PC-3 (cell line): ENCODE measurements around the gene CLIP3. TPM values are rescaled to one million over a fixed set of nuclear protein-coding genes. Genes with fewer than 3 reads are reported as not detected.

ENCODE experiments used
- ATAC-seq: fragments of 200-7000 bp; cut with Tn5 transposase; 2 replicates; pipeline ENCODE4 v1.9.1; 2020; ENCODE audit warnings: mild to moderate bottlenecking, moderate library complexity
- BruUV-seq: library from RNA; stranded (reverse); fragments of 400-500 nt; replicated peaks from 2 replicates; lab custom pipeline; 2021; lab: Mats Ljungman, UMichigan
- CTCF ChIA-PET: fragments of 300-600 bp; sonication (Branson Sonifier 250); formaldehyde crosslinking; loops from one replicate; lab custom pipeline; 2022; ENCODE audit warnings: antibody characterized with exemption; lab: Charles Lee
- POLR2A ChIA-PET: fragments of 300-600 bp; sonication (Branson Sonifier 250); formaldehyde crosslinking; loops from one replicate; lab custom pipeline; 2022; ENCODE audit warnings: antibody characterized with exemption; ENCODE audit not compliant: unreplicated experiment; lab: Charles Lee
- DNase-seq: peaks from one replicate; pipeline ENCODE4 v3.0.0-alpha.2; 2015
- H2AFZ ChIP-seq: fragments of 300-600 bp; sonication (generic); 2 replicates; pipeline ENCODE4 v1.6.0; 2016; ENCODE audit warnings: antibody characterized with exemption, low read length
- H3F3A ChIP-seq: fragments of 300-600 bp; sonication (generic); one replicate; pipeline ENCODE4 v1.6.0; 2017; ENCODE audit warnings: antibody characterized with exemption, low read length, control low read depth, mild to moderate bottlenecking; ENCODE audit not compliant: unreplicated experiment
- H3K27ac ChIP-seq: fragments of 300-600 bp; sonication (generic); 2 replicates; pipeline ENCODE4 v1.5.1; 2016; ENCODE audit warnings: mild to moderate bottlenecking, low read length
- H3K27me3 ChIP-seq: fragments of 300-600 bp; sonication (generic); 2 replicates; pipeline ENCODE4 v1.6.1; 2016; ENCODE audit warnings: low read length, mixed read lengths
- H3K36me3 ChIP-seq: fragments of 300-600 bp; sonication (generic); 2 replicates; pipeline ENCODE4 v1.6.1; 2016; ENCODE audit warnings: low read depth, mixed run types, low read length, mixed read lengths
- H3K4me1 ChIP-seq: fragments of 300-600 bp; sonication (generic); 2 replicates; pipeline ENCODE4 v1.5.1; 2016; ENCODE audit warnings: low read length; ENCODE audit not compliant: insufficient read depth
- H3K4me2 ChIP-seq: fragments of 300-600 bp; sonication (generic); 2 replicates; pipeline ENCODE4 v1.6.0; 2016; ENCODE audit warnings: low read length
- H3K4me3 ChIP-seq: fragments of 300-600 bp; sonication (generic); 2 replicates; pipeline ENCODE4 v1.5.1; 2016; ENCODE audit warnings: mild to moderate bottlenecking, low read length, mixed read lengths
- H3K79me2 ChIP-seq: fragments of 300-600 bp; sonication (generic); 2 replicates; pipeline ENCODE4 v1.6.1; 2017; ENCODE audit warnings: low read length, mixed read lengths
- H3K9ac ChIP-seq: fragments of 300-600 bp; sonication (generic); 2 replicates; pipeline ENCODE4 v1.6.0; 2016; ENCODE audit warnings: mild to moderate bottlenecking, low read length
- H3K9me2 ChIP-seq: fragments of 300-600 bp; sonication (generic); replicated peaks from 2 replicates; pipeline ENCODE4 v1.6.1; 2016; ENCODE audit warnings: mixed run types, low read length, mixed read lengths
- H3K9me3 ChIP-seq: fragments of 300-600 bp; sonication (generic); 2 replicates; pipeline ENCODE4 v1.6.1; 2016; ENCODE audit warnings: low read length, mixed read lengths
- H4K20me1 ChIP-seq: fragments of 300-600 bp; sonication (generic); 2 replicates; pipeline ENCODE4 v1.6.1; 2016; ENCODE audit warnings: low read length, mixed read lengths
- CTCF ChIP-seq: fragments of 300-600 bp; sonication (generic); conservative IDR thresholded peaks from 2 replicates; pipeline ENCODE4 v1.5.1; 2017; ENCODE audit warnings: antibody characterized with exemption, low read depth, mild to moderate bottlenecking, low read length
- EZH2 ChIP-seq: fragments of 300-600 bp; sonication (generic); IDR thresholded peaks from one replicate; pipeline ENCODE4 v1.6.1; 2017; ENCODE audit warnings: antibody characterized with exemption, mild to moderate bottlenecking, low read length; ENCODE audit not compliant: unreplicated experiment
- EZH2phosphoT487 ChIP-seq: fragments of 300-600 bp; sonication (generic); IDR thresholded peaks from 2 replicates; pipeline ENCODE4 v1.6.1; 2018; ENCODE audit warnings: mild to moderate bottlenecking, antibody characterized with exemption, low read length, borderline replicate concordance
- intact Hi-C: fragments of 100-400 bp; cut with micrococcal nuclease; formaldehyde crosslinking; loops from 2 replicates; pipeline ENCODE4 v1.9.0; 2023
- total RNA-seq: library from RNA; depleted of rRNA; stranded (reverse); fragments of >200 nt; gene quantifications from 2 replicates; pipeline ENCODE4 v1.2.3, GENCODE V29; 2014

The CLIP3 gene
- total RNA-seq, 1 experiment from 2014 or later: 0.07 TPM

GRCh38 chr19:36023432-36023831, 9.2 kb downstream of the CLIP3 start:
- Histone ChIP-seq H3K9me3 (no peaks in the 10 kb centered on the region), H3K9ac (no peak overlapping the region), H3K4me1 (no peaks in the 10 kb centered on the region), H3K79me2 (no peaks in the 10 kb centered on the region), H3F3A (no peaks in the 10 kb centered on the region), H2AFZ (no peak overlapping the region), H4K20me1 (no peaks in the 10 kb centered on the region), H3K27me3 (no peaks in the 10 kb centered on the region), H3K4me2 (no peak overlapping the region), H3K27ac (no peak overlapping the region), H3K9me2 (no peaks in the 10 kb centered on the region), H3K4me3 (no peak overlapping the region), H3K36me3 (no peaks in the 10 kb centered on the region)
- no TSS peak for BruUV-seq
- intact Hi-C loops: no loop called here
- ATAC-seq (no peak), DNase-seq (no peak)
- CTCF ChIA-PET: no interaction called here
- TF ChIP-seq EZH2 (no peak), CTCF (no peak), EZH2phosphoT487 (no peak)
- POLR2A ChIA-PET: no interaction called here

GRCh38 chr19:36019061-36019670, 13.5 kb downstream of the CLIP3 start:
- no peak for TF ChIP-seq CTCF
- TF ChIP-seq EZH2: no peak
- TF ChIP-seq EZH2phosphoT487: no peak
- DNase-seq (no peak), ATAC-seq (no peak)
- Histone ChIP-seq H3K27me3 (no peaks in the 10 kb centered on the region), H3K4me2 (no peak overlapping the region), H3F3A (no peaks in the 10 kb centered on the region), H3K4me1 (peaks cover 7% of the 10 kb centered on the region), H3K9me2 (no peaks in the 10 kb centered on the region), H3K79me2 (peaks cover 14% of the 10 kb centered on the region), H3K36me3 (no peaks in the 10 kb centered on the region), H3K4me3 (no peak overlapping the region), H3K9me3 (no peaks in the 10 kb centered on the region), H2AFZ (no peak overlapping the region), H3K27ac (no peak overlapping the region), H3K9ac (no peak overlapping the region), H4K20me1 (no peaks in the 10 kb centered on the region)
- intact Hi-C loops: no loop called here
- ChIA-PET POLR2A (no interaction called here), CTCF (no interaction called here)
- no TSS peak for BruUV-seq
